ENCODE data around the gene SPEF2.

DNA sequence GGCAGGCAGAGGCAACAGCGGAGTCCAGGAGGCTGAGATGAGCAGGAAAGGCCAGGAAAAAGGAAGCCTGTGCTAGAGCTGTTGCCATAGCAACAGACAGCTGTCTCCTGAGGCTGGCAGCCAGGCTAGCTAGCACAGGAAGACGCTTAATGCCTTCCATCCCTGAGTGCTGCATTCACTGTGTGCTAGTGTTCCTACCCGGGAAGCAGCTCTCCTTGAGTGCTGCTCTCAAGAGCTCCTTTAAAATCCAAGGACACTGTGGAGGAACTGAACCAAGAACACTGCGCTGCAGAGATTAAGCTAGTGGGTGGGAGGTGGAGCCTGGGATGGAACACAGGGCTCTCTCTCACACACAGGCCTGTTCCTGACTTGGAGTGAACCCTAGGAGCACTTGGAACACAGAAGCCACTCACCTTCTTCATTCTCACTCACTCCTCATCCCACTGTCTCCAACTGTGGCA is 185.6 kb downstream of the SPEF2 start:
- TF ChIP-seq, protein P1, sequence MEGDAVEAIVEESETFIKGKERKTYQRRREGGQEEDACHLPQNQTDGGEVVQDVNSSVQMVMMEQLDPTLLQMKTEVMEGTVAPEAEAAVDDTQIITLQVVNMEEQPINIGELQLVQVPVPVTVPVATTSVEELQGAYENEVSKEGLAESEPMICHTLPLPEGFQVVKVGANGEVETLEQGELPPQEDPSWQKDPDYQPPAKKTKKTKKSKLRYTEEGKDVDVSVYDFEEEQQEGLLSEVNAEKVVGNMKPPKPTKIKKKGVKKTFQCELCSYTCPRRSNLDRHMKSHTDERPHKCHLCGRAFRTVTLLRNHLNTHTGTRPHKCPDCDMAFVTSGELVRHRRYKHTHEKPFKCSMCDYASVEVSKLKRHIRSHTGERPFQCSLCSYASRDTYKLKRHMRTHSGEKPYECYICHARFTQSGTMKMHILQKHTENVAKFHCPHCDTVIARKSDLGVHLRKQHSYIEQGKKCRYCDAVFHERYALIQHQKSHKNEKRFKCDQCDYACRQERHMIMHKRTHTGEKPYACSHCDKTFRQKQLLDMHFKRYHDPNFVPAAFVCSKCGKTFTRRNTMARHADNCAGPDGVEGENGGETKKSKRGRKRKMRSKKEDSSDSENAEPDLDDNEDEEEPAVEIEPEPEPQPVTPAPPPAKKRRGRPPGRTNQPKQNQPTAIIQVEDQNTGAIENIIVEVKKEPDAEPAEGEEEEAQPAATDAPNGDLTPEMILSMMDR (IDR thresholded peaks at IDR 0.05) = no peak
- no peak for TF ChIP-seq POLR2A (IDR thresholded peaks at IDR 0.05)
